Spinal cord (tissue), 10 donors: ENCODE measurements around the gene ZNF618. TPM values are rescaled to one million over a fixed set of nuclear protein-coding genes. Genes with fewer than 3 reads are reported as not detected.

Experiments
- DNase-seq, 6 donors: peaks; one replicate each; pipeline versions ENCODE4 v3.0.0 to v3.0.0-alpha.2; 2013 to 2015; ENCODE audit warnings: low spot score in 6 of 6, low read depth in 4 of 6
- H3K27ac ChIP-seq: one replicate; pipeline ENCODE4 v1.5.1; 2013; ENCODE audit warnings: low read depth, low read length, control low read depth
- H3K27me3 ChIP-seq: one replicate; pipeline ENCODE4 v1.6.1; 2013; ENCODE audit warnings: low read length; ENCODE audit not compliant: control insufficient read depth, insufficient read depth
- H3K36me3 ChIP-seq: one replicate; pipeline ENCODE4 v1.6.1; 2013; ENCODE audit warnings: low read length; ENCODE audit not compliant: control insufficient read depth, insufficient read depth
- H3K4me1 ChIP-seq: one replicate; pipeline ENCODE4 v1.6.1; 2013; ENCODE audit warnings: low read length; ENCODE audit not compliant: control insufficient read depth, insufficient read depth
- H3K4me3 ChIP-seq: one replicate; pipeline ENCODE4 v1.5.1; 2013; ENCODE audit warnings: low read depth, low read length, control low read depth
- H3K9me3 ChIP-seq: one replicate; pipeline ENCODE4 v1.6.1; 2013; ENCODE audit warnings: low read length; ENCODE audit not compliant: control insufficient read depth, insufficient read depth
- WGBS: methylation state at CpG from one replicate; pipeline ENCODE4 v1.1.5; 2013; ENCODE audit warnings: missing lambda C conversion rate; ENCODE audit not compliant: insufficient coverage; 5-methylcytosine and 5-hydroxymethylcytosine counted together
- polyA plus RNA-seq, 2 donors: library from polyadenylated mRNA; unstranded; fragments of 120-200 nt; gene quantifications; one replicate each; pipeline ENCODE4 v1.2.1, GENCODE V29; 2013; ENCODE audit not compliant: insufficient read length in 2 of 2
- total RNA-seq, 2 donors: library from RNA; depleted of rRNA in 1 of 2; stranded (reverse); fragments of 120-200 nt in 1 of 2; fragments of >200 nt in 1 of 2; gene quantifications; one replicate each; pipeline versions ENCODE4 v1.2.3 to v1.2.4, GENCODE V29; 2013 to 2014
- donor health status: healthy.

ZNF618 gene
- total and polyA plus RNA-seq, 4 donors, result 7.7 to 17.0 (median 15.4) TPM

DNA sequence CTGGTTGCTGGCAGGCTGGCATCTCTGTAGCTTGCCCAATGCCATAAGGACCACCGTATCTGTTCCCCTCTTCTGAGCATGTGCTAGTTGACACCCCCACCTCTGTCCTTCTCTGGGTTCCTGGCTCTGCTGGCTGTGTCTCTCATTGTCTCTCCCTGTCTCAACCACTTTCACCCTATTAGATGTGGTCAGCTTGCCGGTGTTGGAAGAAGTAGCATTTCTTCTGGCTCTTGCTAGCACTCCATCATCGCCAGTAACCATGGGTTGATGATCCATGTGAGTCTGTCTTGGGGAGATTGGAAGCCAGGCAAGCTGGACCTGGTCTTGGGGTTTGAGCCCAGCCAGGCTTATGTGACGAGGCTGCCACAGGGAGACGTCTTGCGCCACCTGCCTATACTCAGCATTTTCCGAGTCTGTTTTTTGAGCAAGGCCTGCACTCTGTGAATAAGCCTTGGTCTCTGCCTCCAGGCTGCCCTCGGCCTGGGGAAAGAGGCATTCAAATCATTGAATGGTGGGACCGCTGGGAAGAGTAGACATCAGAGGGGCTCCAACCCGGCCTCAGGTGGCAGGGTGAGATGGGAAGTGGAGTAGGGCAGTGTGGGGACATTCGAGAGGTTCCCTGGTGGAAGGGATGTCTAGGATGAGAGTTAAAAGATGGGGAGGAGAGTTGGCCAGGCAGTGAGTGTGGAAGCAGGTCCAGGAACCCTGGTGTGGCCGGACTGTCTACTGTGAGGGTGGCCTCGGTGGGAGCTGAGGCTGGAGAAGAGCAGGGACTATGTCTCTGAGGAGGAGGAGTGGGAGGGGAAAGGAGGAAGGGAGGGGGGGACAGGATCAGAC, 74.3 kb downstream of the ZNF618 start:
- no peaks in the 10 kb centered on the region for H3K27me3 ChIP-seq
- no peak for DNase-seq
- no peaks in the 10 kb centered on the region for H3K9me3 ChIP-seq
- H3K4me3 ChIP-seq, result no peak overlapping the region
- H3K36me3 ChIP-seq, result peaks cover 2% of the 10 kb centered on the region
- 92% methylated on average over 12 of the region's 13 CpGs for WGBS
- H3K27ac ChIP-seq, result no peak overlapping the region
- H3K4me1 ChIP-seq, result peaks cover 17% of the 10 kb centered on the region

GRCh38 chr9:113951032-113951372, 74.9 kb downstream of the ZNF618 start:
- Histone ChIP-seq H3K4me1 (peaks cover 11% of the 10 kb centered on the region), H3K4me3 (no peak overlapping the region), H3K36me3 (peaks cover 2% of the 10 kb centered on the region), H3K27me3 (no peaks in the 10 kb centered on the region), H3K9me3 (no peaks in the 10 kb centered on the region), H3K27ac (no peak overlapping the region)
- WGBS, result 90% methylated on average over 1 of the region's 2 CpGs
- no peak for DNase-seq

- Histone ChIP-seq H3K4me3 (no peak overlapping the region), H3K36me3 (peaks cover 2% of the 10 kb centered on the region), H3K9me3 (no peaks in the 10 kb centered on the region), H3K4me1 (peaks cover 10% of the 10 kb centered on the region), H3K27me3 (no peaks in the 10 kb centered on the region), H3K27ac (no peak overlapping the region)
- no peak for DNase-seq
Measured at GRCh38 chr9:113952676-113953075, 76.6 kb downstream of the ZNF618 start.

- no peak for DNase-seq
- no peak overlapping the region for H3K4me3 ChIP-seq
- peaks cover 10% of the 10 kb centered on the region for H3K4me1 ChIP-seq
- peaks cover 2% of the 10 kb centered on the region for H3K36me3 ChIP-seq
- H3K9me3 ChIP-seq, result no peaks in the 10 kb centered on the region
- no peak overlapping the region for H3K27ac ChIP-seq
- H3K27me3 ChIP-seq, result no peaks in the 10 kb centered on the region
- 100% methylated on average over 1 of the region's 2 CpGs for WGBS
Measured at GRCh38 chr9:113953531-113953930, 77.4 kb downstream of the ZNF618 start.

GRCh38 chr9:113954591-113954990, 78.5 kb downstream of the ZNF618 start:
- peaks cover under 1% of the 10 kb centered on the region for H3K36me3 ChIP-seq
- no peak overlapping the region for H3K27ac ChIP-seq
- H3K4me1 ChIP-seq, result peaks cover 9% of the 10 kb centered on the region
- H3K9me3 ChIP-seq, result no peaks in the 10 kb centered on the region
- no peak for DNase-seq
- H3K27me3 ChIP-seq, result no peaks in the 10 kb centered on the region
- H3K4me3 ChIP-seq, result no peak overlapping the region

DNA sequence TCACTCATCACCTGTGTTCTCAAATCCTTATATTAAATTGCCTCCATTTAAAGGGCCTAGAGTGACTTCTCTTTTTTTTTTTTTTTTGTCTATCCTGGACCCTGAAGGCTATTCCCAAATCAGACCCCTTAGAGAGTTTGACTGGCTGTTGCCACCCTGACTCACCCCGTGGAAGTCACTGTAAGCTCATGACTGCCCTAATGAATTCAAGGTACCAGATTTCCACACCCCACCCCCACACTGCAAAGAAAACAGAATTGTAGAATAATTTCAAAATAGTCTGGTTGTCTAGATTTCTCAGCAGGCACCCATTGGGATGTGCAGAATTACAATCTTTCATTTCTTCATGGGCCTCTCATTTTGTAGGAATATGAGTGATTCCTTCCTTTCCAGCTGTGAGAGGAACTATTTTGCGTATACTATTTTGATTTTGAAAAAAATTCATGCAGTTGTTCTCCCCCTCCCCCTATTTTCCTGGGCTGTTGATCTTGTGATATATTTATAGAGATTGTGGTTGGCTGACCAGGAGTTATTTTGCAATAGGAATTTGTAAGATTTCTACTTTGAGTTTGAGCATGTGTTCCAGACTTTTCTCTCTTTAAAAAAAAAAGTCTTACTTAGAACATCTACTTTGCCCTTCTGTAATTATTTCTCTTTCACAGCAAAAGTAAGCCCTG, 79.1 kb downstream of the ZNF618 start:
- H3K4me1 ChIP-seq, result peaks cover 5% of the 10 kb centered on the region
- no peaks in the 10 kb centered on the region for H3K27me3 ChIP-seq
- no peak for DNase-seq
- no peaks in the 10 kb centered on the region for H3K36me3 ChIP-seq
- no peak overlapping the region for H3K4me3 ChIP-seq
- WGBS, result no CpG with 5 or more reads among the region's 2 CpGs
- no peak overlapping the region for H3K27ac ChIP-seq
- H3K9me3 ChIP-seq, result no peaks in the 10 kb centered on the region

DNA sequence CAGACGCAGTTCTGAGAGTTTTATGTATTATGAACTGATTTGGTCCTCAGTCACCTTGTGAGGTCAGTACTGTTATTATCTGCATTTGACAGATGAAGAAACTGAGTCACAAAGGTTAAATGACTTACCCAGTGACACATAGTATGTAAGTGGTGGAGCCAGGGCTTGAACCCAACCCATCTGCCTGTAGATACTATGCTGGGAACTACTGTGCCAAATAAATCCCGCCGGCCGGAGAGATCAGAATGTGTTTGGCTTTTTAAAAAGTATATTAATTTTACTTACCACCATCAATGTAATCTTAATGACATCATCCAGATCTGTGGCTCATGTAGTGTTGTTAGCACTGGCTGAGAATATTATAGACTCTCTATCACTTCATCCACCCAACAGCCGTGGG, 80.8 kb downstream of the ZNF618 start:
- no peak overlapping the region for H3K4me3 ChIP-seq
- no peak for DNase-seq
- 80% methylated on average over 1 of the region's 5 CpGs for WGBS
- no peak overlapping the region for H3K27ac ChIP-seq
- H3K4me1 ChIP-seq, result no peaks in the 10 kb centered on the region
- no peaks in the 10 kb centered on the region for H3K9me3 ChIP-seq
- no peaks in the 10 kb centered on the region for H3K36me3 ChIP-seq
- no peaks in the 10 kb centered on the region for H3K27me3 ChIP-seq

DNA sequence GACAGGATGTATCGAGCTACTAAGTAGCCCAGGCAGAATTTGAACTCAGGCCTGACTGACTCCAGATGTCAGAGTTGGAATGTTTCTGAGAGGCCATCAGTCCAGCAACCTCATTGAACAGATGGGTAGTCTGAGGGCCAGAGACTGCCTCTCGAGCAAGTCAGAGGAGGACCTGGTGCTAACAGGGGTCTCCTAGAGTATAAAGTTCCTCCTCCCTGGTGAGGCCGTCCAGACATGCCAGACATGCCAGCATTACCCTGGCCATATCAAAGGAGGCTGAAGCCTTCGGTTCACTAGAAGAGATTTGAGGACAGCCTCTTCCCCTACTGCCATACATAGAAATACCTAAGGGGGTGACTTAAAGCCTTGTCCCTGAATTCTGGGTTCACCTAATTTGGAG, 81.2 kb downstream of the ZNF618 start:
- WGBS, result 84% methylated on average over 3 of the region's 4 CpGs
- no peak for DNase-seq
- no peaks in the 10 kb centered on the region for H3K36me3 ChIP-seq
- H3K27me3 ChIP-seq, result no peaks in the 10 kb centered on the region
- no peaks in the 10 kb centered on the region for H3K9me3 ChIP-seq
- H3K4me3 ChIP-seq, result no peak overlapping the region
- H3K27ac ChIP-seq, result no peak overlapping the region
- H3K4me1 ChIP-seq, result no peaks in the 10 kb centered on the region

DNA sequence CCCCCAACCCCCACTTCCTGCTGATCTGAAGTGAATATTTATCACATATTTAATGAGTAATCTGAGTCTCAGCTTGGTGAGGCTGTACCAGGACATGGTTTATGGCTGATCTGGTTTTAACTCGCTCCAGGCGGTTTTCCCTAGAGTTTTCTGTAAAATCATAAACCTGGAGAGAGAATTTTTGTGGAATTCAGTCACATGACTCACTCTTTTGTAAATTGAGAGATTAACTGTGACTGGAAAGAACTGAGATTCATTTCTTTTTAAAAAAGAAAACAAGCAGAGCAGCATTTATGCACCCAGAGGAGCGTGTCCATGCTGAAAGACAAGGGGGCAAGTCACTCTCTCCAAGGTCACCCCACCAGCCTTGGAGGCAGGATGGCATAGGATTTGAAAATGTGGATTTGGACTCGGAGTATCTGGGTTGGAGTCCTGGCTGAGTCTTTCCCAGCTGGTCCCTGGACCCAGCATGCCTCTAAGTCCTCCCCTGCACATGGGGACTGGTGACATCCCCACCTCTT, 81.8 kb downstream of the ZNF618 start:
- Histone ChIP-seq H3K27me3 (no peaks in the 10 kb centered on the region), H3K36me3 (no peaks in the 10 kb centered on the region), H3K4me3 (no peak overlapping the region), H3K4me1 (no peaks in the 10 kb centered on the region), H3K27ac (no peak overlapping the region), H3K9me3 (no peaks in the 10 kb centered on the region)
- DNase-seq, result no peak
- WGBS, result 83% methylated on average over 1 of the region's 4 CpGs

DNA sequence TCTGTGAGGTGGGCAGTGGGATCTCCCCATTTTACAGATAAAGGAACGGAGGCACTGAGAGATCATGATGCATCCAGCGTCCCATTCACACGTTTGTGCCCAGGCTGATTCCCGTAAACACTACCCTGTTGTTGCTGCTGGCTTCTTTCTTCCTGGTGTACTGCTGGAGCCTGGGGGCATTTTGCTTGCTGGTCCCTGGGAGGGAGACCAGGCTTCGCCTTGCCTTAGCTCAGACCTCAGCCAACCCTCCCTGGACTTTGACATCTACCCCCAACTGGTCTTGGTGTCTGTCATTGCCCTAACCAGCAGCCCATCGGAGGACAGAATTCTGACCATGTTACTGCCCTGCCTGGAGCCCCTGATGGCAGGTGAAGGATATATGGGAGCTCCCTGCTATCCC, 82.4 kb downstream of the ZNF618 start:
- H3K36me3 ChIP-seq, result no peaks in the 10 kb centered on the region
- H3K27ac ChIP-seq, result no peak overlapping the region
- DNase-seq, result no peak
- H3K4me1 ChIP-seq, result peaks cover under 1% of the 10 kb centered on the region
- H3K9me3 ChIP-seq, result no peaks in the 10 kb centered on the region
- H3K4me3 ChIP-seq, result no peak overlapping the region
- WGBS, result 94% methylated on average over 6 of the region's 6 CpGs
- no peaks in the 10 kb centered on the region for H3K27me3 ChIP-seq
